MM.1S (cell line): ENCODE measurements around the gene SCUBE1.

Experiments
- DNase-seq: peaks from one replicate; pipeline ENCODE4 v3.0.0-alpha.2; 2015
- H2AFZ ChIP-seq: fragments of 300-600 bp; sonication (generic); 2 replicates; pipeline ENCODE4 v1.6.0; 2016; ENCODE audit warnings: antibody characterized with exemption, low read length
- H3F3A ChIP-seq: fragments of 300-600 bp; sonication (generic); 2 replicates; pipeline ENCODE4 v1.6.1; 2016; ENCODE audit warnings: mild to moderate bottlenecking, antibody characterized with exemption, low read length, moderate library complexity, mixed read lengths; ENCODE audit not compliant: insufficient read depth
- H3K27ac ChIP-seq: fragments of 300-600 bp; sonication (generic); 2 replicates; pipeline ENCODE4 v1.5.1; 2016; ENCODE audit warnings: mild to moderate bottlenecking, low read length
- H3K27me3 ChIP-seq: fragments of 300-600 bp; sonication (generic); replicated peaks from 2 replicates; pipeline ENCODE4 v1.6.0; 2016; ENCODE audit warnings: low read length; ENCODE audit not compliant: insufficient read depth
- H3K36me3 ChIP-seq: fragments of 300-600 bp; sonication (generic); replicated peaks from 2 replicates; pipeline ENCODE4 v1.6.1; 2016; ENCODE audit warnings: mild to moderate bottlenecking, low read length, mixed read lengths; ENCODE audit not compliant: insufficient read depth
- H3K4me1 ChIP-seq: fragments of 300-600 bp; sonication (generic); 2 replicates; pipeline ENCODE4 v1.6.1; 2016; ENCODE audit warnings: low read length, mixed read lengths
- H3K4me2 ChIP-seq: fragments of 300-600 bp; sonication (generic); 2 replicates; pipeline ENCODE4 v1.6.0; 2016; ENCODE audit warnings: low read depth, low read length
- H3K4me3 ChIP-seq: fragments of 300-600 bp; sonication (generic); 2 replicates; pipeline ENCODE4 v1.5.1; 2016; ENCODE audit warnings: low read length, mixed read lengths
- H3K79me2 ChIP-seq: fragments of 300-600 bp; sonication (generic); 2 replicates; pipeline ENCODE4 v1.6.1; 2016; ENCODE audit warnings: mixed run types, low read length, mixed read lengths
- H3K9ac ChIP-seq: fragments of 300-600 bp; sonication (generic); 2 replicates; pipeline ENCODE4 v1.6.1; 2016; ENCODE audit warnings: low read length, mixed read lengths
- H3K9me2 ChIP-seq: fragments of 300-600 bp; sonication (generic); replicated peaks from 2 replicates; pipeline ENCODE4 v1.6.1; 2016; ENCODE audit warnings: mild to moderate bottlenecking, low read length, mixed read lengths; ENCODE audit not compliant: insufficient read depth
- H3K9me3 ChIP-seq: fragments of 300-600 bp; sonication (generic); replicated peaks from 2 replicates; pipeline ENCODE4 v1.6.1; 2016; ENCODE audit warnings: mild to moderate bottlenecking, low read length, mixed read lengths; ENCODE audit not compliant: insufficient read depth
- H4K20me1 ChIP-seq: fragments of 300-600 bp; sonication (generic); 2 replicates; pipeline ENCODE4 v1.6.1; 2016; ENCODE audit warnings: mild to moderate bottlenecking, low read length, moderate library complexity, mixed read lengths; ENCODE audit not compliant: insufficient read depth
- EZH2 ChIP-seq: fragments of 300-600 bp; sonication (generic); optimal IDR thresholded peaks from 2 replicates; pipeline ENCODE3; 2017; ENCODE audit warnings: low read depth, mild to moderate bottlenecking, antibody characterized with exemption, low read length, mixed read lengths
- EZH2phosphoT487 ChIP-seq: fragments of 300-600 bp; sonication (generic); IDR thresholded peaks from 2 replicates; pipeline ENCODE4 v1.6.1; 2018; ENCODE audit warnings: antibody characterized with exemption, low read length
- TF ChIP-seq, protein P1 (sequence below): fragments of 300-600 bp; sonication (generic); IDR thresholded peaks from 2 replicates; pipeline ENCODE4 v1.5.1; 2016; ENCODE audit warnings: antibody characterized with exemption, low read length, mixed read lengths

SCUBE1 gene

DNA sequence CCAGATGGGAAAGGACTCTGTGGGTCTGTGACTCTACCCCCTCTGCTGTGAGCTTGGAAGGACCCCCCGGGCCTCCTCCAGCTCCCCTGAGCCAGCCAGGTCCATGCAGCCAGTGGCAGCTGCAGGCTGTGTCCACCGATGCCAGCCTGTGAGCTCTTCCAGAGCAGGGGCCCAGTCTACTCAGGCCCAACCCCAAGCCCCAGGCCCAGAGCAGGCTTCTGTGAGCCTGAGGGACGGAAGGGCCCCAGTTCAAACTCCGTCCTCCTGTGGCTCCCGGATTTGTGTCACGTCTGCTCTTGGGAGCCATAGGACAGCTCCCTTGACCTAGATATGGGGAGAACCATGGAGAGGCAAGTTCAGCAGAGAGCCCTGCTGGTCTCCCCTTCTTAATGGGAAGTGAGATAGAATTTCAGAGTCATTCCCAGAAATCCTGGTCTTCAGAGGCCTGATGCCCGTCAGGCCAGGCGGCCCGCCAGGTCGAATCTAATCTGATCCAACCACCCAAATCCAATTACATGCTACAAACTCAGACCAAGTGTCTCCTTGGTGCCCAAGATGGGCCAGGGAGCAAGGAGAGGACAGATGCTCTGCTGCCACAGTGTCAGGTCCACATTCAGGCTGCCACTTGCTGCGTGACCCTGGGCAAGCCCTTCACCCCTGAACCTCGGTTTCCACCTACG lies 75.1 kb downstream of the SCUBE1 start:
- no peak overlapping the region for H3K4me3 ChIP-seq
- H3K36me3 ChIP-seq, result no peaks in the 10 kb centered on the region
- no peak overlapping the region for H3K4me2 ChIP-seq
- no peak overlapping the region for H3K27ac ChIP-seq
- no peaks in the 10 kb centered on the region for H4K20me1 ChIP-seq
- no peak for DNase-seq
- H3K27me3 ChIP-seq, result no peaks in the 10 kb centered on the region
- peaks cover 18% of the 10 kb centered on the region for H3F3A ChIP-seq
- H3K9ac ChIP-seq, result no peak overlapping the region
- H3K9me3 ChIP-seq, result no peaks in the 10 kb centered on the region
- peaks cover 52% of the 10 kb centered on the region for H3K4me1 ChIP-seq
- H3K9me2 ChIP-seq, result no peaks in the 10 kb centered on the region
- H2AFZ ChIP-seq, result no peak overlapping the region
- TF ChIP-seq EZH2, result no peak
- TF ChIP-seq EZH2phosphoT487, result no peak
- no peaks in the 10 kb centered on the region for H3K79me2 ChIP-seq

- no peak overlapping the region for H3K27ac ChIP-seq
- peaks cover 18% of the 10 kb centered on the region for H3F3A ChIP-seq
- peaks cover 47% of the 10 kb centered on the region for H3K4me1 ChIP-seq
- no peak overlapping the region for H3K9ac ChIP-seq
- H3K27me3 ChIP-seq, result no peaks in the 10 kb centered on the region
- no peak overlapping the region for H3K4me2 ChIP-seq
- no peaks in the 10 kb centered on the region for H3K9me3 ChIP-seq
- TF ChIP-seq, protein P1, sequence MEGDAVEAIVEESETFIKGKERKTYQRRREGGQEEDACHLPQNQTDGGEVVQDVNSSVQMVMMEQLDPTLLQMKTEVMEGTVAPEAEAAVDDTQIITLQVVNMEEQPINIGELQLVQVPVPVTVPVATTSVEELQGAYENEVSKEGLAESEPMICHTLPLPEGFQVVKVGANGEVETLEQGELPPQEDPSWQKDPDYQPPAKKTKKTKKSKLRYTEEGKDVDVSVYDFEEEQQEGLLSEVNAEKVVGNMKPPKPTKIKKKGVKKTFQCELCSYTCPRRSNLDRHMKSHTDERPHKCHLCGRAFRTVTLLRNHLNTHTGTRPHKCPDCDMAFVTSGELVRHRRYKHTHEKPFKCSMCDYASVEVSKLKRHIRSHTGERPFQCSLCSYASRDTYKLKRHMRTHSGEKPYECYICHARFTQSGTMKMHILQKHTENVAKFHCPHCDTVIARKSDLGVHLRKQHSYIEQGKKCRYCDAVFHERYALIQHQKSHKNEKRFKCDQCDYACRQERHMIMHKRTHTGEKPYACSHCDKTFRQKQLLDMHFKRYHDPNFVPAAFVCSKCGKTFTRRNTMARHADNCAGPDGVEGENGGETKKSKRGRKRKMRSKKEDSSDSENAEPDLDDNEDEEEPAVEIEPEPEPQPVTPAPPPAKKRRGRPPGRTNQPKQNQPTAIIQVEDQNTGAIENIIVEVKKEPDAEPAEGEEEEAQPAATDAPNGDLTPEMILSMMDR, result no peak
- TF ChIP-seq EZH2phosphoT487, result no peak
- H3K36me3 ChIP-seq, result no peaks in the 10 kb centered on the region
- H4K20me1 ChIP-seq, result no peaks in the 10 kb centered on the region
- no peaks in the 10 kb centered on the region for H3K79me2 ChIP-seq
- no peak for DNase-seq
- no peak overlapping the region for H2AFZ ChIP-seq
- no peak overlapping the region for H3K4me3 ChIP-seq
- H3K9me2 ChIP-seq, result no peaks in the 10 kb centered on the region
Observed at GRCh38 chr22:43267332-43267980, 75.7 kb downstream of the SCUBE1 start.

GRCh38 chr22:43266076-43266475 lies 77.1 kb downstream of the SCUBE1 start:
- H3K9ac ChIP-seq, result no peak overlapping the region
- no peak overlapping the region for H2AFZ ChIP-seq
- H3K4me3 ChIP-seq, result no peak overlapping the region
- no peak for DNase-seq
- H4K20me1 ChIP-seq, result no peaks in the 10 kb centered on the region
- peaks cover 16% of the 10 kb centered on the region for H3F3A ChIP-seq
- H3K36me3 ChIP-seq, result no peaks in the 10 kb centered on the region
- TF ChIP-seq EZH2 (no peak), EZH2phosphoT487 (no peak)
- TF ChIP-seq, protein P1, result no peak
- no peaks in the 10 kb centered on the region for H3K9me3 ChIP-seq
- no peaks in the 10 kb centered on the region for H3K27me3 ChIP-seq
- H3K79me2 ChIP-seq, result no peaks in the 10 kb centered on the region
- no peak overlapping the region for H3K4me2 ChIP-seq
- no peak overlapping the region for H3K27ac ChIP-seq
- peaks cover 37% of the 10 kb centered on the region for H3K4me1 ChIP-seq
- no peaks in the 10 kb centered on the region for H3K9me2 ChIP-seq
